Measurements from ENCODE around the gene TMEM132D.

Gene TMEM132D

GRCh38 chr12:129772501-129773493, 131.0 kb downstream of the TMEM132D start:
- no peak for TF ChIP-seq CTCF (IDR thresholded peaks at IDR 0.05; ENCODE audit: extremely low read depth, missing control alignments)
- DNase-seq (ENCODE audit: low spot score) = no peak

GRCh38 chr12:129771238-129771637, 132.6 kb downstream of the TMEM132D start:
- no peak for TF ChIP-seq CTCF (IDR thresholded peaks at IDR 0.05; ENCODE audit: extremely low read depth, missing control alignments)
- no peak for DNase-seq (ENCODE audit: low spot score)

- DNase-seq (ENCODE audit: low spot score) = no peak
- TF ChIP-seq CTCF (IDR thresholded peaks at IDR 0.05; ENCODE audit: extremely low read depth, missing control alignments) = no peak
These were observed 138.1 kb downstream of the TMEM132D start for GRCh38 chr12:129765719-129766118.

GRCh38 chr12:129762436-129762835, 141.4 kb downstream of the TMEM132D start:
- DNase-seq (ENCODE audit: low spot score) = no peak
- no peak for TF ChIP-seq CTCF (IDR thresholded peaks at IDR 0.05; ENCODE audit: extremely low read depth, missing control alignments)

DNA sequence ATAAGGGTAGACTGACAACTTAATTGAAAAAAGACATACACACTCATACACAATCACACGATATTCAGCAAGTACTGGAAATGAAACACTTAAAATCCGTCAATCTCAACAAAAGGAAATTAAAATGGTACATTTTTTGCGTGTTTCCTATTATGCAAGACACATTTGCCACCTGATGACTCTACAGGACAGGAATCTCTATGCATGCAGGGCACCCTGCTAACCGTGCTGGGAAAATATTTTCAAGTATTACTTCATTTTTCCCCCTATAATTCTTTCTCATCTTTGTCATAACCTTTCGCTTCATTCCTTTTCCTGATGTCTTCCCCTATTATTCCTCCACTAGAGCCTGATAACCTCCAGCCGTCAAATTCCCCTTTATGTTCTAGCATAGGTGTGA, 150.2 kb downstream of the TMEM132D start:
- no peak for DNase-seq (ENCODE audit: low spot score)
- no peak for TF ChIP-seq CTCF (IDR thresholded peaks at IDR 0.05; ENCODE audit: extremely low read depth, missing control alignments)

- no peak for TF ChIP-seq CTCF (IDR thresholded peaks at IDR 0.05; ENCODE audit: extremely low read depth, missing control alignments)
- DNase-seq (ENCODE audit: low spot score) = no peak
These were observed 153.4 kb downstream of the TMEM132D start for GRCh38 chr12:129750421-129750820.

- no peak for DNase-seq (ENCODE audit: low spot score)
These were observed 157.5 kb downstream of the TMEM132D start for GRCh38 chr12:129746318-129746717.

More at GRCh38 chr12:129746318-129746717, 157.5 kb downstream of the TMEM132D start:
- no peak for TF ChIP-seq CTCF (IDR thresholded peaks at IDR 0.05; ENCODE audit: extremely low read depth, missing control alignments)

Measured in GM20000 (cell line).